GM12865 (cell line): Measurements from ENCODE around the gene SERGEF.

Experiments used
- DNase-seq: peaks from one replicate; pipeline ENCODE4 v3.0.0; 2010; ENCODE audit warnings: low read depth
- H3K4me3 ChIP-seq: 2 replicates; pipeline ENCODE4 v1.5.1; 2011; ENCODE audit warnings: mild to moderate bottlenecking, low read depth, low read length, control low read depth
- TF ChIP-seq, protein P1 (sequence below): IDR thresholded peaks from 2 replicates; pipeline ENCODE4 v1.5.1; 2011; ENCODE audit warnings: low read length, control low read depth, low read depth, inconsistent platforms; ENCODE audit not compliant: insufficient read depth; ENCODE audit errors: missing control alignments

The SERGEF gene

DNA sequence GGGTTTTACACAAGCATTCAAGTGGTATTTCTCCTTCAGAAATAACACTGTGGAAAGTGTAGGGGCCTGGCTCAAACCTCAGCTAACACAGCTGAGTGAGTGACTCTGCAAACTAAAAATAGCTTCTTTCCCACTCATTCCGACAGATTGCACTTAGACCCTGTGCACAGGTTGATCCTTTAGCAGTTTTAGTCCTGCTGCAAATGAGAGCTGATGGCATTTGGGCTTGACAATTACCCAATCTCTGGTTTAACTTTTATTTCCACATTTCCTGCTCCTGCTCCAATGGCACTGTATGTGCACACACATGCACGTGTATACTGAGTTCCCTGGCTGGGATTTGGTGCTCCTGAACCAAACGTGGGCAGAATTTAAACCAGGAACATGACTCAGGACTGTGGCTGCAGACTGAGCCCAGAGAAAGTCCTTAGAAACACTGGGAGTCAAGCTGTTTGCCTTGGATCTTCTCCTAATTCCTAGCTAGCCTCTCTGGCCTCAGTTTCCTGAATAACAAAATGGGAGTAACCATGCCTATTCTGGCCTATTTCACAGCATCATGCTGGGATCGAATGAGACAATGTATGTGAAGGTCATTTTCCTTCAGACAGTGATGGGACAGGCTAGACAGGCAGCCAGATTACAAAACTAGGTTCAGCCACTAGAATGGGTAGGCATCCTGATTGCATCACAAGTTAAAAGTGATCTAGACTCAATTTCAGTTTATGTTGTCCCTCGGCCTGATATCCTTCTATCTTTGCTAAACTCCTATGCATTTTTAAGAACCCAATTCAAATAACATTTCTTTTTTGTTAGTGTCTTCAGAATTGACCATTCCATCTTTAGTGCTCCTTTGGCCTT lies 58.2 kb downstream of the SERGEF start:
- no peak overlapping the region for H3K4me3 ChIP-seq
- DNase-seq, result no peak
- TF ChIP-seq, protein P1, sequence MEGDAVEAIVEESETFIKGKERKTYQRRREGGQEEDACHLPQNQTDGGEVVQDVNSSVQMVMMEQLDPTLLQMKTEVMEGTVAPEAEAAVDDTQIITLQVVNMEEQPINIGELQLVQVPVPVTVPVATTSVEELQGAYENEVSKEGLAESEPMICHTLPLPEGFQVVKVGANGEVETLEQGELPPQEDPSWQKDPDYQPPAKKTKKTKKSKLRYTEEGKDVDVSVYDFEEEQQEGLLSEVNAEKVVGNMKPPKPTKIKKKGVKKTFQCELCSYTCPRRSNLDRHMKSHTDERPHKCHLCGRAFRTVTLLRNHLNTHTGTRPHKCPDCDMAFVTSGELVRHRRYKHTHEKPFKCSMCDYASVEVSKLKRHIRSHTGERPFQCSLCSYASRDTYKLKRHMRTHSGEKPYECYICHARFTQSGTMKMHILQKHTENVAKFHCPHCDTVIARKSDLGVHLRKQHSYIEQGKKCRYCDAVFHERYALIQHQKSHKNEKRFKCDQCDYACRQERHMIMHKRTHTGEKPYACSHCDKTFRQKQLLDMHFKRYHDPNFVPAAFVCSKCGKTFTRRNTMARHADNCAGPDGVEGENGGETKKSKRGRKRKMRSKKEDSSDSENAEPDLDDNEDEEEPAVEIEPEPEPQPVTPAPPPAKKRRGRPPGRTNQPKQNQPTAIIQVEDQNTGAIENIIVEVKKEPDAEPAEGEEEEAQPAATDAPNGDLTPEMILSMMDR, result no peak

DNA sequence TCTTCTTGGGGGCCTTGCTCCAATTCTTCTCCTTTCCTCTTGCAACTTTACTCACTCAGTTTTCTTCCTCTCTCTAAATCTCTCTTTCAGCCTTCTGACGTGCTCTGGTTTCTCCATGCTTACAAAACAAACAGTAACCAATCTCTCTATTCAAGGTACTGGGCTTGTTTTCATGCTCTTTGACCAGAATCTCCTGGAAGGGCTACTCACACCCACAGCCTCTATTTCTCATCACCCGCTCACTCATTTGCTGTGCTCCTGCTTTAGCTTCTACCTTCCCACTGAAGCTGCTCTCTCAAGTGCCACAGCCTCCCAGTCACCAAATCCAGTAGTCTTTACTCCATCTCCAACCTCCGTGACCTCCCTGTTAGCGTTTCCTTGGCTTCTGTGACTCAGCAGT lies 60.4 kb downstream of the SERGEF start:
- no peak overlapping the region for H3K4me3 ChIP-seq
- TF ChIP-seq, protein P1, result no peak
- no peak for DNase-seq

DNA sequence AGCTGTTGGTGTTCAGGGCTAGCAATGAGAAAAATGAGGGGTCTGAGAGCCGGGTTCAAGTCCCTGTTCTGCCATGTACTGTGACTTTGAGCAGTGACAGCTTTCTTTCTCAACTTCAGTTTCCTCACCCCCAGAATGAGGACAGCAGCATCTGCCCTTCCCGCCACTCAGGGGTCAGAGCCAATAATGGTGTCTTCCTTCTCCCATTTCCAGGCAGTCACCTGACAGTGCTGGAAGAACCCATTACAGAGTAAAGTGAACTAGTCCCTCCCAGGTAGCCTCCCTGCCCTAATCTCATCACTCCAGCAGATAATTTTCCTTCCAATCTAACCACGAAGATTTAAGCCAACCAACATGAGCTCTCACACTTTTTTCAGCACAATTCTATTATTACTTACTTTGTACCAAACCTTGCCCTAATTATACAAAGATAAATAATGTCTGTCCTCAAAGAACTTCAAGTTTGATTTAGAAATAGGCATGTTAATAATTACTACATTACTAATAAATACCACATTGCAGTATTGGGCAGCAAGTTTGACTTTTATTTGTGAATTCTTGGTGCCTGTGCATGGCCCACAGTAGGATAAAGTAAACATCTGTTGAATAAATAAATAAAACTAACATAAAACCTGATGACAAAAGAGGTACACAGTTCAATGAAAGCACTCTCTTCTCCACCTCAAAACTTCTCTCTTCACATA lies 61.0 kb downstream of the SERGEF start:
- no peak for DNase-seq
- no peak overlapping the region for H3K4me3 ChIP-seq
- TF ChIP-seq, protein P1, result no peak

DNA sequence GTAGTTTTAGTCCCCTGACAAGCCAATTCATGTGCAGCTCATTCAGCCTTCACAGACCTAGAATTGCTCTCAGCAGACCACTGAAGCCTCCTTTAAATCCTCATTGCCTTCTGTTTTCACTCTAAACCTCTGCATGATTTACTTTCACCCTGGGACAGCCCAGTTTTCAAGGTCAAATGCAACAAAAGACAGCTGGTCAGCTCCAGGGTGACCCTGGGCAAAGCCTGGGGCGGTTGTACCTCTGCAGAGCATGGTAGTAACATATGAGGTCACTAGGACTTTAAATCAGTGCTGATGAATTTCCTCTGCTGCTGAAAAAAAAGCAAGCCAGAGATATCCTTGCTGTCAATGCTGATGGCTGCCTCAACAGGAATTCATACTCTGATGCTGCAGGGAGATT lies 62.2 kb downstream of the SERGEF start:
- no peak for DNase-seq
- no peak overlapping the region for H3K4me3 ChIP-seq
- TF ChIP-seq, protein P1, result no peak

DNA sequence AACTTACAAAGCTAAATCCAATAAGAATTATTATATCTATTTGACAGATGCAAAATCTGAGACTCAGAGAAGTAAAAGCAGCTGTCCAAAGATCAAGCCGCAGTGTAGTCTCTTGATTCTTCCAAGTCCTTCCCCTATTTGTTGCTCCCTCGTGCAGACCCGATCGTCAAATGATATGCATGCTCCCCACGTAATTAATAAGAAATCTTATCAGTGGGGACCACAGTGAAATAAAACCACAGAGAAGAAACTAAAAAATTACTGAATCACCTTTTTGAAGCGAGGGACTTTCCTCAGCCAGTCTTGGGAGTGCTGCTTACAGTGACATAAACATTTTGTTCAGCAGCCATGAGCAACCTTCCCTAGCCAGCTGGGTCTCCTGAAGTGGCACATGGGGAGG lies 64.6 kb downstream of the SERGEF start:
- TF ChIP-seq, protein P1, result no peak
- no peak overlapping the region for H3K4me3 ChIP-seq
- DNase-seq, result no peak

DNA sequence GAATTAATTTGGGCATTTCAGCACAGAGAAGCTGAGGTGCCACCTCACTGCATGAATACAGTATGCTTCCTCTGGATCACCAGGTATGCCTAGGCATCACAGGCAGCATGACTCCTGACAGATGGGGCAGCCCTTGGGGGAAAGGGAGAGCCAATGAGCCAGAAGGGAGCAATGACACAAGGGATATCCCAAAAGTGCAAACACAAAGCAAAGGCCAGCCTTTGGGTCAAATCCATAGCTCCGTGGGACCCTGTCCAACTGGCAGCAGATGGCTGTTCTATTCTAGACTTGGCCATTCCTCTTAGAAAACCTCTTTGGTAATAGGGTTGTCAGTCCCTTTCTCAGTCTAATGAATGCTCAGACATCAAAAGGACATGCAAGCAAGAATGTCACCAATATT lies 73.3 kb downstream of the SERGEF start:
- TF ChIP-seq, protein P1, result no peak
- DNase-seq, result no peak
- H3K4me3 ChIP-seq, result no peak overlapping the region

DNA sequence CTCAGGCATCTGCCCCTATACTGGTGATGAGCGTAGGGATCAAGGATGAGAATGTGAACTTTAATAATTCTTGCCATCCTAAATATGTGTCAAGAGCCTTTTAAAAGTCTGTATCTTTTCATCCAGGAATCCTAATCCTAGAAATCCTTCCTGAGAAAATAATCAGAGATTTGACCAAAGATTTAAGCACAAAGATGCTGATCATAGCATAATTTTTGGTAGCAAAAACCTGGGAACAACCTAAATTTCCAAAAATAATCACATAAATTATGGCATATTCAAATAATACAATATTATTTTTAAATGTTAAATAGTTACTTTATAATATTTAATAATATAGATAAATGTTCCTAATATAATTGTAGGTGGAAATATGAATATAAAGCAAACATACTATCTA lies 76.1 kb downstream of the SERGEF start:
- TF ChIP-seq, protein P1, result no peak
- H3K4me3 ChIP-seq, result no peak overlapping the region
- DNase-seq, result no peak
